Skeletal muscle satellite cell (primary cell): ENCODE measurements around the gene DLG1.

ENCODE experiments used
- H3K27me3 ChIP-seq: 2 replicates; pipeline ENCODE4 v1.7.0; 2013; ENCODE audit warnings: low read length; ENCODE audit not compliant: control insufficient read depth, insufficient read depth
- H3K36me3 ChIP-seq: 2 replicates; pipeline ENCODE4 v1.7.0; 2013; ENCODE audit warnings: mild to moderate bottlenecking, control low read depth, low read length; ENCODE audit not compliant: insufficient read depth
- H3K4me1 ChIP-seq: 2 replicates; pipeline ENCODE4 v1.7.0; 2013; ENCODE audit warnings: low read length; ENCODE audit not compliant: control insufficient read depth, insufficient read depth
- H3K4me2 ChIP-seq: 2 replicates; pipeline ENCODE4 v1.7.0; 2013; ENCODE audit warnings: mild to moderate bottlenecking, low read length
- H3K4me3 ChIP-seq: 2 replicates; pipeline ENCODE4 v1.7.0; 2013; ENCODE audit warnings: low read length
- H3K9ac ChIP-seq: 2 replicates; pipeline ENCODE4 v1.7.0; 2013; ENCODE audit warnings: mild to moderate bottlenecking, low read depth, low read length, moderate library complexity
- H3K9me3 ChIP-seq: replicated peaks from 2 replicates; pipeline ENCODE4 v1.7.0; 2013; ENCODE audit warnings: mild to moderate bottlenecking, control low read depth, low read length

DLG1 gene

GRCh38 chr3:197015790-197016736, 282.3 kb downstream of the DLG1 start:
- Histone ChIP-seq H3K4me1 (no peaks in the 10 kb centered on the region), H3K9ac (no peak overlapping the region), H3K9me3 (no peaks in the 10 kb centered on the region), H3K4me3 (no peak overlapping the region), H3K36me3 (no peaks in the 10 kb centered on the region), H3K27me3 (peaks cover 28% of the 10 kb centered on the region), H3K4me2 (no peak overlapping the region)

GRCh38 chr3:197014942-197015575, 283.4 kb downstream of the DLG1 start:
- no peaks in the 10 kb centered on the region for H3K9me3 ChIP-seq
- H3K4me3 ChIP-seq = no peak overlapping the region
- H3K4me2 ChIP-seq = no peak overlapping the region
- H3K36me3 ChIP-seq = no peaks in the 10 kb centered on the region
- no peak overlapping the region for H3K9ac ChIP-seq
- H3K27me3 ChIP-seq = peaks cover 24% of the 10 kb centered on the region
- no peaks in the 10 kb centered on the region for H3K4me1 ChIP-seq

- Histone ChIP-seq H3K9me3 (no peaks in the 10 kb centered on the region), H3K4me3 (no peak overlapping the region), H3K4me2 (no peak overlapping the region), H3K27me3 (peaks cover 13% of the 10 kb centered on the region), H3K9ac (no peak overlapping the region), H3K36me3 (no peaks in the 10 kb centered on the region), H3K4me1 (no peaks in the 10 kb centered on the region)
These were observed 284.4 kb downstream of the DLG1 start for GRCh38 chr3:197014024-197014423.

- H3K36me3 ChIP-seq = no peaks in the 10 kb centered on the region
- peaks cover 9% of the 10 kb centered on the region for H3K27me3 ChIP-seq
These were observed 285.9 kb downstream of the DLG1 start for GRCh38 chr3:197012540-197012883.

GRCh38 chr3:197011780-197012539, 286.5 kb downstream of the DLG1 start:
- Histone ChIP-seq H3K4me3 (no peak overlapping the region), H3K9ac (no peak overlapping the region), H3K27me3 (peaks cover 9% of the 10 kb centered on the region), H3K4me2 (no peak overlapping the region), H3K9me3 (no peaks in the 10 kb centered on the region), H3K4me1 (no peaks in the 10 kb centered on the region), H3K36me3 (no peaks in the 10 kb centered on the region)

More at GRCh38 chr3:197012540-197012883, 285.9 kb downstream of the DLG1 start:
- Histone ChIP-seq H3K9ac (no peak overlapping the region), H3K4me3 (no peak overlapping the region), H3K4me1 (no peaks in the 10 kb centered on the region), H3K9me3 (no peaks in the 10 kb centered on the region), H3K4me2 (no peak overlapping the region)

- Histone ChIP-seq H3K27me3 (peaks cover 9% of the 10 kb centered on the region), H3K9me3 (no peaks in the 10 kb centered on the region), H3K4me2 (no peak overlapping the region), H3K4me3 (no peak overlapping the region), H3K9ac (no peak overlapping the region), H3K36me3 (no peaks in the 10 kb centered on the region), H3K4me1 (no peaks in the 10 kb centered on the region)
These were observed 287.7 kb downstream of the DLG1 start for GRCh38 chr3:197010556-197011351.

GRCh38 chr3:197009532-197010019, 288.8 kb downstream of the DLG1 start:
- Histone ChIP-seq H3K4me3 (no peak overlapping the region), H3K4me2 (no peak overlapping the region), H3K36me3 (no peaks in the 10 kb centered on the region), H3K9ac (no peak overlapping the region), H3K27me3 (peaks cover 9% of the 10 kb centered on the region), H3K4me1 (no peaks in the 10 kb centered on the region), H3K9me3 (no peaks in the 10 kb centered on the region)

- Histone ChIP-seq H3K9me3 (no peaks in the 10 kb centered on the region), H3K4me3 (no peak overlapping the region), H3K27me3 (peaks cover 6% of the 10 kb centered on the region), H3K4me1 (peaks cover 5% of the 10 kb centered on the region), H3K9ac (no peak overlapping the region), H3K4me2 (no peak overlapping the region), H3K36me3 (no peaks in the 10 kb centered on the region)
These were observed 289.8 kb downstream of the DLG1 start for GRCh38 chr3:197008436-197009209.

- H3K27me3 ChIP-seq = peaks cover 3% of the 10 kb centered on the region
- H3K9ac ChIP-seq = no peak overlapping the region
- no peak overlapping the region for H3K4me3 ChIP-seq
- H3K9me3 ChIP-seq = no peaks in the 10 kb centered on the region
- no peak overlapping the region for H3K4me2 ChIP-seq
- peaks cover 5% of the 10 kb centered on the region for H3K4me1 ChIP-seq
- no peaks in the 10 kb centered on the region for H3K36me3 ChIP-seq
These were observed 290.5 kb downstream of the DLG1 start for GRCh38 chr3:197007953-197008352.

GRCh38 chr3:197007296-197007940, 291.0 kb downstream of the DLG1 start:
- Histone ChIP-seq H3K4me2 (no peak overlapping the region), H3K4me3 (no peak overlapping the region), H3K4me1 (peaks cover 5% of the 10 kb centered on the region), H3K36me3 (no peaks in the 10 kb centered on the region), H3K27me3 (peaks cover 3% of the 10 kb centered on the region), H3K9ac (no peak overlapping the region), H3K9me3 (no peaks in the 10 kb centered on the region)
